H9 (cell line): ENCODE data around the gene TXLNG. TPM values are rescaled to one million over a fixed set of nuclear protein-coding genes. Genes with fewer than 3 reads are reported as not detected.

Experiments used
- DNase-seq: peaks from one replicate; pipeline ENCODE4 v3.0.0-alpha.2; 2017
- H2AFZ ChIP-seq: one replicate; pipeline ENCODE4 v1.6.1; 2013; ENCODE audit warnings: mild to moderate bottlenecking, low read length, control low read depth, moderate library complexity
- H2AK5ac ChIP-seq: 2 replicates; pipeline ENCODE4 v1.6.1; 2013; ENCODE audit warnings: low read length, control low read depth, mixed read lengths; ENCODE audit not compliant: insufficient read length
- H2BK120ac ChIP-seq: one replicate; pipeline ENCODE4 v1.6.1; 2013; ENCODE audit warnings: low read depth, mild to moderate bottlenecking, low read length, control low read depth, inconsistent platforms; ENCODE audit not compliant: poor library complexity, severe bottlenecking
- H2BK12ac ChIP-seq: 2 replicates; pipeline ENCODE4 v1.6.1; 2013; ENCODE audit warnings: low read length, control low read depth, mixed read lengths, low read depth; ENCODE audit not compliant: insufficient read length
- H2BK15ac ChIP-seq: 2 replicates; pipeline ENCODE4 v1.6.1; 2013; ENCODE audit warnings: low read depth, low read length, control low read depth
- H2BK20ac ChIP-seq: one replicate; pipeline ENCODE4 v1.6.1; 2013; ENCODE audit warnings: low read depth, mild to moderate bottlenecking, low read length, control low read depth, inconsistent platforms; ENCODE audit not compliant: poor library complexity, severe bottlenecking
- H2BK5ac ChIP-seq: 2 replicates; pipeline ENCODE4 v1.6.1; 2013; ENCODE audit warnings: low read length, control low read depth, mixed read lengths; ENCODE audit not compliant: insufficient read length
- H3K14ac ChIP-seq: 2 replicates; pipeline ENCODE4 v1.6.1; 2013; ENCODE audit warnings: low read length, control low read depth; ENCODE audit not compliant: insufficient read depth
- H3K18ac ChIP-seq: 2 replicates; pipeline ENCODE4 v1.6.1; 2013; ENCODE audit warnings: low read depth, mild to moderate bottlenecking, mixed read lengths, low read length, control low read depth; ENCODE audit not compliant: insufficient read length
- H3K23ac ChIP-seq: 2 replicates; pipeline ENCODE4 v1.6.1; 2013; ENCODE audit warnings: low read length, control low read depth, mixed read lengths, low read depth; ENCODE audit not compliant: insufficient read length
- H3K23me2 ChIP-seq: 2 replicates; pipeline ENCODE4 v1.6.1; 2013; ENCODE audit warnings: low read depth, mild to moderate bottlenecking, mixed read lengths, low read length, control low read depth; ENCODE audit not compliant: insufficient read length, poor library complexity, severe bottlenecking
- H3K27ac ChIP-seq: 2 replicates; pipeline ENCODE4 v1.5.1; 2013; ENCODE audit warnings: low read length, control low read depth, mixed read lengths, low read depth; ENCODE audit not compliant: insufficient read length
- H3K27me3 ChIP-seq: 2 replicates; pipeline ENCODE4 v1.6.1; 2013; ENCODE audit warnings: low read length, control low read depth, inconsistent platforms; ENCODE audit not compliant: insufficient read depth
- H3K4ac ChIP-seq: 2 replicates; pipeline ENCODE4 v1.6.1; 2013; ENCODE audit warnings: low read depth, mild to moderate bottlenecking, control low read depth, inconsistent platforms, low read length, moderate library complexity
- H3K4me1 ChIP-seq: 2 replicates; pipeline ENCODE4 v1.6.1; 2013; ENCODE audit warnings: low read length, control low read depth, inconsistent platforms; ENCODE audit not compliant: insufficient read depth
- H3K4me2 ChIP-seq: 2 replicates; pipeline ENCODE4 v1.6.1; 2013; ENCODE audit warnings: low read length, control low read depth, mixed read lengths; ENCODE audit not compliant: insufficient read length, insufficient read depth
- H3K56ac ChIP-seq: 2 replicates; pipeline ENCODE4 v1.6.1; 2013; ENCODE audit warnings: low read depth, mild to moderate bottlenecking, mixed read lengths, low read length, control low read depth; ENCODE audit not compliant: insufficient read length
- H3K79me1 ChIP-seq: 2 replicates; pipeline ENCODE4 v1.6.1; 2013; ENCODE audit warnings: low read depth, mild to moderate bottlenecking, moderate library complexity, low read length, control low read depth, inconsistent platforms; ENCODE audit not compliant: insufficient read depth, poor library complexity, severe bottlenecking
- H3K79me2 ChIP-seq: 2 replicates; pipeline ENCODE4 v1.6.1; 2013; ENCODE audit warnings: low read length, control low read depth, inconsistent platforms; ENCODE audit not compliant: insufficient read depth
- H3K9ac ChIP-seq: 2 replicates; pipeline ENCODE4 v1.6.1; 2013; ENCODE audit warnings: low read length, control low read depth, mixed read lengths; ENCODE audit not compliant: insufficient read length; ENCODE audit errors: extremely low read depth
- H3K9me3 ChIP-seq: one replicate; pipeline ENCODE4 v1.6.1; 2013; ENCODE audit warnings: low read depth, low read length, inconsistent platforms; ENCODE audit not compliant: control insufficient read depth
- H3T11ph ChIP-seq: one replicate; pipeline ENCODE4 v1.6.1; 2013; ENCODE audit warnings: mild to moderate bottlenecking, low read length, control low read depth, inconsistent platforms
- H4K20me1 ChIP-seq: one replicate; pipeline ENCODE4 v1.6.1; 2013; ENCODE audit not compliant: control insufficient read depth, insufficient read length, insufficient read depth
- H4K5ac ChIP-seq: 2 replicates; pipeline ENCODE4 v1.6.1; 2013; ENCODE audit warnings: low read depth, mild to moderate bottlenecking, mixed read lengths, low read length, control low read depth; ENCODE audit not compliant: insufficient read length
- H4K8ac ChIP-seq: replicated peaks from 2 replicates; pipeline ENCODE4 v1.6.1; 2013; ENCODE audit warnings: low read length, control low read depth, mixed read lengths, low read depth; ENCODE audit not compliant: insufficient read length
- H4K91ac ChIP-seq: 2 replicates; pipeline ENCODE4 v1.6.1; 2013; ENCODE audit warnings: low read depth, mild to moderate bottlenecking, moderate library complexity, mixed read lengths, low read length, control low read depth; ENCODE audit not compliant: insufficient read length
- H3K27ac Mint-ChIP-seq, 3 experiments: 2 replicates in 2 of 3; 3 replicates in 1 of 3; pipeline ENCODE4 v1.8.0; 2020 to 2021; ENCODE audit warnings: mixed read lengths in 3 of 3, mild to moderate bottlenecking in 1 of 3, moderate library complexity in 1 of 3
- H3K27me3 Mint-ChIP-seq: 2 replicates; pipeline ENCODE4 v1.8.0; 2021; ENCODE audit warnings: low read depth, mild to moderate bottlenecking, moderate library complexity, mixed read lengths
- H3K36me3 Mint-ChIP-seq, 3 experiments: 2 replicates in 2 of 3; 3 replicates in 1 of 3; pipeline ENCODE4 v1.8.0; 2020 to 2021; ENCODE audit warnings: low read depth in 3 of 3, mixed read lengths in 3 of 3; ENCODE audit not compliant: insufficient read depth in 1 of 3
- H3K4me1 Mint-ChIP-seq, 2 experiments: 2 replicates each; pipeline ENCODE4 v1.8.0; 2020; ENCODE audit warnings: mixed read lengths in 2 of 2
- H3K4me3 Mint-ChIP-seq, 2 experiments: 2 replicates in 1 of 2; 3 replicates in 1 of 2; pipeline ENCODE4 v1.8.0; 2020 to 2021; ENCODE audit warnings: mild to moderate bottlenecking in 2 of 2, mixed read lengths in 2 of 2, moderate library complexity in 1 of 2
- H3K9me3 Mint-ChIP-seq, 2 experiments: 2 replicates in 1 of 2; 3 replicates in 1 of 2; pipeline ENCODE4 v1.8.0; 2020; ENCODE audit warnings: mild to moderate bottlenecking in 2 of 2, mixed read lengths in 2 of 2, moderate library complexity in 1 of 2
- CTCF ChIP-seq: fragments of 200-600 bp; sonication (generic); conservative IDR thresholded peaks from 3 replicates; pipeline ENCODE4 v1.8.0; 2021; ENCODE audit warnings: antibody characterized with exemption, mild to moderate bottlenecking
- WGBS: extraction: QIAGEN DNeasy Blood & Tissue Kit; methylation state at CpG from one replicate; pipeline ENCODE4 v1.1.7; 2013; ENCODE audit warnings: missing lambda C conversion rate, low lambda C conversion rate, mixed read lengths; ENCODE audit not compliant: insufficient read length; ENCODE audit errors: extremely low coverage; 5-methylcytosine and 5-hydroxymethylcytosine counted together
- total RNA-seq: library from RNA; stranded (reverse); gene quantifications from 2 replicates; pipeline ENCODE4 v1.2.1, GENCODE V29; 2021

The TXLNG gene
- total RNA-seq, 1 experiment from 2014 or later, result 90.7 TPM

- Histone ChIP-seq H2BK20ac (no peak overlapping the region), H3K79me2 (peaks cover 47% of the 10 kb centered on the region; the same call in 1 of the 2 replicates), H3K79me1 (peaks cover 4% of the 10 kb centered on the region), H2BK15ac (no peak overlapping the region), H3K27me3 (no peaks in the 10 kb centered on the region), H2AK5ac (no peak overlapping the region), H3K4me1 (no peaks in the 10 kb centered on the region), H4K8ac (no peak overlapping the region), H3K56ac (no peak overlapping the region), H3K23ac (no peak overlapping the region), H3K4ac (no peak overlapping the region), H4K5ac (no peak overlapping the region), H3K9me3 (no peaks in the 10 kb centered on the region), H2BK5ac (no peak overlapping the region), H3K27ac (no peak overlapping the region), H3T11ph (no peak overlapping the region), H2AFZ (no peak overlapping the region), H3K9ac (no peak overlapping the region), H4K20me1 (no peaks in the 10 kb centered on the region), H3K23me2 (no peaks in the 10 kb centered on the region), H2BK12ac (no peak overlapping the region), H4K91ac (no peak overlapping the region), H3K14ac (no peak overlapping the region), H3K4me2 (no peak overlapping the region), H3K18ac (no peak overlapping the region), H2BK120ac (no peak overlapping the region)
- no peak for TF ChIP-seq CTCF
- WGBS, result no CpG with 5 or more reads among the region's 2 CpGs
- H3K27ac Mint-ChIP-seq, result no peak overlapping the region
- peaks cover 9 to 12% of the 10 kb centered on the region in 2 experiments for H3K4me1 Mint-ChIP-seq
- H3K27me3 Mint-ChIP-seq, result no peaks in the 10 kb centered on the region
- DNase-seq, result no peak
- H3K36me3 Mint-ChIP-seq, result peaks cover 72 to 82% (median 79%) of the 10 kb centered on the region in 3 experiments
- no peaks in the 10 kb centered on the region; a peak in 2 of 5 replicates for H3K9me3 Mint-ChIP-seq
- H3K4me3 Mint-ChIP-seq, result no peak overlapping the region
Observed at GRCh38 chrX:16862829-16863228, 76.6 kb downstream of the TXLNG start.
